Sigmoid colon (tissue), 7 donors: ENCODE data around the gene CBLL1. TPM values are rescaled to one million over a fixed set of nuclear protein-coding genes. Genes with fewer than 3 reads are reported as not detected.

Source experiments
- DNase-seq: peaks from one replicate; pipeline ENCODE4 v3.0.0-alpha.2; 2019
- H3K27ac ChIP-seq, 4 donors: fragments of 200-600 bp; sonication (generic); one replicate each; pipeline ENCODE4 v1.5.1; 2016 to 2019; ENCODE audit warnings: mild to moderate bottlenecking in 1 of 4
- H3K27me3 ChIP-seq, 3 donors: fragments of 200-600 bp; sonication (generic); one replicate each; pipeline ENCODE4 v1.5.1; 2019; ENCODE audit warnings: mild to moderate bottlenecking in 1 of 3
- H3K36me3 ChIP-seq, 4 donors: fragments of 200-600 bp; sonication (generic); one replicate each; pipeline ENCODE4 v1.5.1; 2016 to 2019
- H3K4me1 ChIP-seq, 4 donors: fragments of 200-600 bp; sonication (generic); one replicate each; pipeline ENCODE4 v1.5.1; 2017 to 2019
- H3K4me3 ChIP-seq, 4 donors: fragments of 200-600 bp; sonication (generic); one replicate each; pipeline ENCODE4 v1.5.1; 2017 to 2019; ENCODE audit warnings: mild to moderate bottlenecking in 2 of 4, moderate library complexity in 1 of 4
- H3K9me3 ChIP-seq, 4 donors: fragments of 200-600 bp in 3 of 4; sonication (generic) in 3 of 4; one replicate each; pipeline versions ENCODE4 v1.5.1 to v1.6.1; 2013 to 2019
- EP300 ChIP-seq, 4 donors: sonication (generic); formaldehyde crosslinking; IDR thresholded peaks; one replicate each; pipeline ENCODE4 v1.6.1; 2017; ENCODE audit warnings: antibody characterized with exemption in 4 of 4
- POLR2A ChIP-seq, 2 donors: fragments of 450-650 bp; IDR thresholded peaks; one replicate each; pipeline ENCODE4 v1.6.1; 2016; ENCODE audit warnings: antibody characterized with exemption in 2 of 2, mild to moderate bottlenecking in 2 of 2, moderate library complexity in 2 of 2
- POLR2AphosphoS5 ChIP-seq, 4 donors: sonication (generic); formaldehyde crosslinking; IDR thresholded peaks; one replicate each; pipeline ENCODE4 v1.6.1; 2017; ENCODE audit warnings: antibody characterized with exemption in 4 of 4
- WGBS, 2 donors: extraction: QIAGEN DNeasy Blood & Tissue Kit; methylation state at CpG; one replicate each; pipeline ENCODE4 v1.1.7; 2013; 5-methylcytosine and 5-hydroxymethylcytosine counted together
- intact Hi-C: fragments of 100-400 bp; cut with DNase I; formaldehyde crosslinking; loops from one replicate; pipeline ENCODE4 v1.15.1; 2023
- polyA plus RNA-seq, 3 donors: library from polyadenylated mRNA; stranded (reverse); fragments of 200-250 nt; gene quantifications; one replicate each; pipeline ENCODE4 v1.2.3, GENCODE V29; 2013
- total RNA-seq, 4 donors: library from RNA; depleted of rRNA; stranded (reverse); fragments of >200 nt; gene quantifications; one replicate each; pipeline ENCODE4 v1.1.0, GENCODE V29; 2016
- TF ChIP-seq, protein P1 (sequence below), 4 experiments: fragments of 450-650 bp in 3 of 4; fragments of 200-600 bp in 1 of 4; IDR thresholded peaks; one replicate each; pipeline ENCODE4 v1.5.1; 2016 to 2019; ENCODE audit warnings: antibody characterized with exemption in 4 of 4, mild to moderate bottlenecking in 3 of 4, moderate library complexity in 2 of 4
- donor health status: healthy with polysubstance abuse.
- donor health status: Bipolar disorder and iron deficiency.
- donor health status: healthy.

Gene CBLL1, protein sequence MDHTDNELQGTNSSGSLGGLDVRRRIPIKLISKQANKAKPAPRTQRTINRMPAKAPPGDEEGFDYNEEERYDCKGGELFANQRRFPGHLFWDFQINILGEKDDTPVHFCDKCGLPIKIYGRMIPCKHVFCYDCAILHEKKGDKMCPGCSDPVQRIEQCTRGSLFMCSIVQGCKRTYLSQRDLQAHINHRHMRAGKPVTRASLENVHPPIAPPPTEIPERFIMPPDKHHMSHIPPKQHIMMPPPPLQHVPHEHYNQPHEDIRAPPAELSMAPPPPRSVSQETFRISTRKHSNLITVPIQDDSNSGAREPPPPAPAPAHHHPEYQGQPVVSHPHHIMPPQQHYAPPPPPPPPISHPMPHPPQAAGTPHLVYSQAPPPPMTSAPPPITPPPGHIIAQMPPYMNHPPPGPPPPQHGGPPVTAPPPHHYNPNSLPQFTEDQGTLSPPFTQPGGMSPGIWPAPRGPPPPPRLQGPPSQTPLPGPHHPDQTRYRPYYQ
- total RNA-seq (10 to 100 TPM; 25.2 to 47.4 (median 38.9) TPM), polyA plus RNA-seq (10 to 100 TPM in 1 of 3 donors, 1 to 10 TPM in 2; 6.7 to 11.0 (median 7.8) TPM)

DNA sequence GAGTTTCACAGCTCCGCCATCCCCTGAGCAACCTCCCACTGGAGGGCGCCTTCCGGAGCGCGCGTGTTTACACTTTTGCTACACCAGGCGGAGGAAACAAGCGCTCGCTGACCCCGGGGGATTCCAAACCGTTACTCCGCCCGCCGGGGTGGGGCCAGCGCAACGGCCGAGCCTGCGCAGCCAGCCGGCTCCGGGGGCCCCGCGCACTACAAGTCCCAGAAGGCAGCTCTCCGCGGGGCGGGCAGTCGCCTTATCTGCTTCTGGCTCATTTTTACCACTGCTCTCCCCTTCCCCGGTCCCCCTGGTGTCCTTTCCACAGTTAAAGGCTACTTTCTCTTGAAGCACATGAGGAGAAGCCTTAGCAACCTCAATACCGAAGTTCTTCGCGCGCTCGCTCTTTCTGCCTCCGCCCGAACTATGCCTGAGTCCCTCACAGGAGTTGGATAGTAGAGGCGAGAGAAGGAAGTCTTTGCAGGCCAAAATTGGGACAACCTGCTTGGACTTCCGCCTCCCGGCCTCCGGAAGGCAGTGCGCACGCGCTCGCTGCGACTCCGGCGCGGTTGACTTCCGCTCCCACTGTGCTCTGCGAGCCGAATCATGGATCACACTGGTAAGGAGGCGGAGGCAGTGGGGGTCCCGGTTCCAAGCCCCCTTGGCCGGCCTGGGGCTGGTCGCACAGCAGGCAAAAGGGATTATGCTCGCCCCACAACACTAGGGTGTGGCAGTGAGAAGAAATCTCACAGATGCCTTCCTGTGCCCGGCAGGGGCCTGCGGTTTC lies at the start of gene CBLL1:
CBLL1 (plus strand) TSS at position 576 of the 778 bp plus-strand sequence; CDS start at position 598, 22 bp downstream.
- Histone ChIP-seq H3K36me3 (peaks cover 0 to 2% (median 0%) of the 10 kb centered on the region in 4 donors), H3K4me1 (peaks cover 0 to 49% (median 40%) of the 10 kb centered on the region in 4 donors), H3K9me3 (no peaks in the 10 kb centered on the region), H3K27ac (peak within 1 kb of the TSS; percentile 84 to 97 (median 92)), H3K27me3 (no peaks in the 10 kb centered on the region), H3K4me3 (peak within 1 kb of the TSS; percentile 72 to 91 (median 82))
- peak; percentile 39 to 86 for TF ChIP-seq POLR2A (IDR thresholded peaks at IDR 0.05)
- TF ChIP-seq POLR2AphosphoS5 (IDR thresholded peaks at IDR 0.05), result peak; percentile 85 to 93 (median 86)
- TF ChIP-seq EP300 (IDR thresholded peaks at IDR 0.05), result no peak
- TF ChIP-seq, protein P1, sequence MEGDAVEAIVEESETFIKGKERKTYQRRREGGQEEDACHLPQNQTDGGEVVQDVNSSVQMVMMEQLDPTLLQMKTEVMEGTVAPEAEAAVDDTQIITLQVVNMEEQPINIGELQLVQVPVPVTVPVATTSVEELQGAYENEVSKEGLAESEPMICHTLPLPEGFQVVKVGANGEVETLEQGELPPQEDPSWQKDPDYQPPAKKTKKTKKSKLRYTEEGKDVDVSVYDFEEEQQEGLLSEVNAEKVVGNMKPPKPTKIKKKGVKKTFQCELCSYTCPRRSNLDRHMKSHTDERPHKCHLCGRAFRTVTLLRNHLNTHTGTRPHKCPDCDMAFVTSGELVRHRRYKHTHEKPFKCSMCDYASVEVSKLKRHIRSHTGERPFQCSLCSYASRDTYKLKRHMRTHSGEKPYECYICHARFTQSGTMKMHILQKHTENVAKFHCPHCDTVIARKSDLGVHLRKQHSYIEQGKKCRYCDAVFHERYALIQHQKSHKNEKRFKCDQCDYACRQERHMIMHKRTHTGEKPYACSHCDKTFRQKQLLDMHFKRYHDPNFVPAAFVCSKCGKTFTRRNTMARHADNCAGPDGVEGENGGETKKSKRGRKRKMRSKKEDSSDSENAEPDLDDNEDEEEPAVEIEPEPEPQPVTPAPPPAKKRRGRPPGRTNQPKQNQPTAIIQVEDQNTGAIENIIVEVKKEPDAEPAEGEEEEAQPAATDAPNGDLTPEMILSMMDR (IDR thresholded peaks at IDR 0.05), result peak; percentile 52 to 86 (median 74)
- intact Hi-C loops, result loop anchor here (1.0 to 10.0 kb wide), 5 partner anchors 131 to 576 kb away; partner anchors contain the start of genes COG5, DUS4L, HBP1 and LAMB1
- peak; percentile 98 for DNase-seq
- 0% methylated on average over 56 of the region's 56 CpGs for WGBS, 2 donors

DNA sequence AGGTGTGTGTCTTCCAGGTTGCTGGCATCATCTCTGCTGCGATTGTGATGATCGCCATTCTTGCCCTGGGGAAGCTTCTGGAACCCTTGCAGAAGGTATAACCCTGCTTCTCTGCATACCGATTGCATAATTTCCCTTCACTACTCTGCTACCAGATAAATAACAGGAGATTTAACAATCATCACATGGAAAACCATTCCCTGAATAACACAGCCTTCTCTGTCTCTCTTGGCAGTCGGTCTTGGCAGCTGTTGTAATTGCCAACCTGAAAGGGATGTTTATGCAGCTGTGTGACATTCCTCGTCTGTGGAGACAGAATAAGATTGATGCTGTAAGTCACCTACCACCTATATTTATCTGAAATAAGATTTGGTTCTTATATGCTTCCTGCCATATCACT lies 49.6 kb upstream of the CBLL1 start:
- TF ChIP-seq POLR2AphosphoS5 (IDR thresholded peaks at IDR 0.05), result no peak

DNA sequence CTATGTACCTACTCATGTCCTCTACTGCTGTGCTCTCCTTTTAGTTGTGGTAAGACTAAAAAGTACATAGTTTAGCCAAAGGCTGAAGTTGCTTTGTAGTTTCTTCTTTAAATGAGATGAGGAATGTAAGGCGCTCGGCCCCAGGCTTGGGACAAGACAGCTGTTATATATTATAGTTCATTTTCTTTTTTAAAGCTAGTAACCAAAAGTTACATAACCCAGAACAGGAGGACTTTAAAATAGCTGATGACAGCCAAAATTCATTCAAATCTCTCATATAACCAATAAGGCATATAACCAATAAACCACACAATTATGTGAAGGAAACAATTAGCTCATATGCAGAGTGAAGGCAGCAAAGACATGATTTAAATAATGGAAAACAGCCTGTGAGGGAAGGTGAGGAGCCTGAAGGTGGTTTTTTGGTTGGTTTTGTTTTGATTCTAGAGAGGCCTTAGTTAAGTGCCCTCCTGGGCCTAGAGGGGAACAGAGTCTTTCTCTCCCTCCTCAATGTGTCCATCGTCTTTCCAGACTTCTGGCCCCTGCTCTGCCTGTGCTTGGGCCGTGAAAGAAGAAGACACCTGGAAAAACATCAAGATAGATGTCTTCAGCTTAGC lies 47.5 kb upstream of the CBLL1 start:
- peaks cover 0 to 7% (median 0%) of the 10 kb centered on the region in 4 donors for H3K4me1 ChIP-seq
- WGBS, 2 donors, result 90 to 93% methylated on average over 4 of the region's 4 CpGs

More for the DNA sequence above, 49.6 kb upstream of the CBLL1 start:
- Histone ChIP-seq H3K27ac (no peak overlapping the region), H3K4me1 (peaks cover 0 to 7% (median 0%) of the 10 kb centered on the region in 4 donors), H3K9me3 (no peaks in the 10 kb centered on the region), H3K4me3 (no peak overlapping the region), H3K27me3 (no peaks in the 10 kb centered on the region), H3K36me3 (no peaks in the 10 kb centered on the region)
- intact Hi-C loops, result no loop called here
- no peak for DNase-seq
- WGBS, 2 donors, result 29 to 68% methylated on average over 5 of the region's 5 CpGs

GRCh38 chr7:107697321-107698049 lies 46.5 kb upstream of the CBLL1 start:
- no peaks in the 10 kb centered on the region for H3K9me3 ChIP-seq
- intact Hi-C loops, result no loop called here
- H3K4me1 ChIP-seq, result peaks cover 0 to 7% (median 0%) of the 10 kb centered on the region in 4 donors
- no peaks in the 10 kb centered on the region for H3K36me3 ChIP-seq
- DNase-seq, result no peak
- no peak overlapping the region for H3K4me3 ChIP-seq
- TF ChIP-seq, protein P1 (IDR thresholded peaks at IDR 0.05), result no peak
- TF ChIP-seq POLR2A (IDR thresholded peaks at IDR 0.05) (no peak), EP300 (IDR thresholded peaks at IDR 0.05) (no peak), POLR2AphosphoS5 (IDR thresholded peaks at IDR 0.05) (no peak)
- peak overlapping the region in 2 of 4 donors; percentile 12 to 30 for H3K27ac ChIP-seq
- H3K27me3 ChIP-seq, result no peaks in the 10 kb centered on the region
- 78 to 81% methylated on average over 7 of the region's 7 CpGs for WGBS, 2 donors

More for the DNA sequence above, 47.5 kb upstream of the CBLL1 start:
- peak overlapping the region in 2 of 4 donors; percentile 12 to 30 for H3K27ac ChIP-seq
- H3K4me3 ChIP-seq, result no peak overlapping the region
- no peaks in the 10 kb centered on the region for H3K36me3 ChIP-seq
- no peaks in the 10 kb centered on the region for H3K27me3 ChIP-seq
- intact Hi-C loops, result no loop called here
- TF ChIP-seq POLR2A (IDR thresholded peaks at IDR 0.05) (no peak), EP300 (IDR thresholded peaks at IDR 0.05) (no peak), POLR2AphosphoS5 (IDR thresholded peaks at IDR 0.05) (no peak)
- TF ChIP-seq, protein P1 (IDR thresholded peaks at IDR 0.05), result no peak
- H3K9me3 ChIP-seq, result no peaks in the 10 kb centered on the region
- no peak for DNase-seq
